Gastrocnemius medialis (tissue), 4 donors: Measurements from ENCODE around the gene RPAIN.

Source experiments
- CTCF ChIP-seq, 5 experiments: fragments of 450-650 bp in 3 of 5; fragments of 200-600 bp in 2 of 5; sonication (generic) in 2 of 5; IDR thresholded peaks in 4 of 5; conservative IDR thresholded peaks in 1 of 5; 1 replicate in 4 of 5; 2 replicates in 1 of 5; pipeline ENCODE4 v1.5.1; 2016 to 2019; ENCODE audit warnings: antibody characterized with exemption in 5 of 5, mild to moderate bottlenecking in 3 of 5, moderate library complexity in 3 of 5
- POLR2A ChIP-seq, 2 donors: fragments of 450-650 bp; IDR thresholded peaks; one replicate each; pipeline ENCODE4 v1.6.1; 2017; ENCODE audit warnings: antibody characterized with exemption in 2 of 2, mild to moderate bottlenecking in 2 of 2, moderate library complexity in 2 of 2

- TF ChIP-seq CTCF (IDR thresholded peaks at IDR 0.05 in 4 of 5, conservative IDR thresholded peaks at IDR 0.05 in 1 of 5) (no peak), POLR2A (IDR thresholded peaks at IDR 0.05) (no peak)
Observed at GRCh38 chr17:5464717-5465507, 44.9 kb downstream of the RPAIN start.
